ENCODE data around the gene PGAP2. TPM values are rescaled to one million over a fixed set of nuclear protein-coding genes. Genes with fewer than 3 reads are reported as not detected.

Gene PGAP2
- total RNA-seq, 1 experiment from 2014 or later, result 53.6 TPM

- Histone ChIP-seq H3K36me3 (ENCODE audit: control insufficient read depth, insufficient read depth, low read length) (peaks cover 4% of the 10 kb centered on the region; the same call in 1 of the 2 replicates), H3K9me3 (no peaks in the 10 kb centered on the region), H3K27me3 (replicated peaks; ENCODE audit: control insufficient read depth, insufficient read depth, low read length) (no peaks in the 10 kb centered on the region), H3K4me3 (ENCODE audit: low read depth, low read length) (no peak overlapping the region), H3K4me1 (no peaks in the 10 kb centered on the region)
- ChIA-PET CTCF (no interaction called here), POLR2A (interaction anchor here (0.7 kb wide), 1 partner anchor 18 kb away, joined by 6 read pairs; no protein-coding TSS in a partner anchor)
- intact Hi-C loops (cut with micrococcal nuclease; ENCODE audit: unreplicated experiment), result no loop called here
- Mint-ChIP-seq H3K4me1 (ENCODE audit: low read depth, unreplicated experiment) (peaks cover 7% of the 10 kb centered on the region), H3K36me3 (ENCODE audit: insufficient read depth, unreplicated experiment) (peaks cover 93% of the 10 kb centered on the region), H3K4me3 (ENCODE audit: unreplicated experiment) (no peak overlapping the region), H3K27me3 (ENCODE audit: insufficient read depth, unreplicated experiment) (no peaks in the 10 kb centered on the region), H3K27ac (ENCODE audit: unreplicated experiment) (no peak overlapping the region), H3K9me3 (ENCODE audit: unreplicated experiment) (no peaks in the 10 kb centered on the region)
- TF ChIP-seq CTCF (IDR thresholded peaks at IDR 0.05; ENCODE audit: insufficient read depth in 1 of 2, low read depth in 1 of 2, low read length in 1 of 2, severe bottlenecking in 1 of 2, unreplicated experiment in 1 of 2), result no peak
- DNase-seq, result no peak
- BruUV-seq (replicated peaks), result no TSS peak
Observed at GRCh38 chr11:3781423-3781822, 26.9 kb upstream of the PGAP2 start.

- Mint-ChIP-seq H3K27me3 (ENCODE audit: insufficient read depth, unreplicated experiment) (no peaks in the 10 kb centered on the region), H3K9me3 (ENCODE audit: unreplicated experiment) (no peaks in the 10 kb centered on the region), H3K4me3 (ENCODE audit: unreplicated experiment) (no peak overlapping the region), H3K4me1 (ENCODE audit: low read depth, unreplicated experiment) (peaks cover 12% of the 10 kb centered on the region), H3K36me3 (ENCODE audit: insufficient read depth, unreplicated experiment) (peaks cover 90% of the 10 kb centered on the region), H3K27ac (ENCODE audit: unreplicated experiment) (no peak overlapping the region)
- Histone ChIP-seq H3K4me3 (ENCODE audit: low read depth, low read length) (no peak overlapping the region), H3K4me1 (0 out of 2 replicates have a peak, but pooled peaks cover 6% of the 10 kb centered on the region), H3K36me3 (ENCODE audit: control insufficient read depth, insufficient read depth, low read length) (peaks cover 4% of the 10 kb centered on the region; the same call in 1 of the 2 replicates), H3K27me3 (replicated peaks; ENCODE audit: control insufficient read depth, insufficient read depth, low read length) (no peaks in the 10 kb centered on the region), H3K9me3 (no peaks in the 10 kb centered on the region)
- DNase-seq, result no peak
- TF ChIP-seq CTCF (IDR thresholded peaks at IDR 0.05; ENCODE audit: insufficient read depth in 1 of 2, low read depth in 1 of 2, low read length in 1 of 2, severe bottlenecking in 1 of 2, unreplicated experiment in 1 of 2), result no peak
- intact Hi-C loops (cut with micrococcal nuclease; ENCODE audit: unreplicated experiment), result loop anchor here (2.0 kb wide), 1 partner anchor 14 kb away; the partner anchor contains the start of gene NUP98
- no TSS peak for BruUV-seq (replicated peaks)
- ChIA-PET POLR2A (no interaction called here), CTCF (interaction anchor here (0.6 kb wide), 1 partner anchor 26 kb away, joined by 3 read pairs; no protein-coding TSS in a partner anchor)
Observed at GRCh38 chr11:3782963-3783362, 25.4 kb upstream of the PGAP2 start.

- Mint-ChIP-seq H3K27ac (ENCODE audit: unreplicated experiment) (peak overlapping the region; percentile 54), H3K27me3 (ENCODE audit: insufficient read depth, unreplicated experiment) (no peaks in the 10 kb centered on the region), H3K4me3 (ENCODE audit: unreplicated experiment) (no peak overlapping the region), H3K9me3 (ENCODE audit: unreplicated experiment) (no peaks in the 10 kb centered on the region), H3K4me1 (ENCODE audit: low read depth, unreplicated experiment) (peaks cover 14% of the 10 kb centered on the region), H3K36me3 (ENCODE audit: insufficient read depth, unreplicated experiment) (peaks cover 90% of the 10 kb centered on the region)
- H3K27me3 ChIP-seq (replicated peaks; ENCODE audit: control insufficient read depth, insufficient read depth, low read length), result no peaks in the 10 kb centered on the region
- no peak overlapping the region for H3K4me3 ChIP-seq (ENCODE audit: low read depth, low read length)
- BruUV-seq (replicated peaks), result no TSS peak
- no peaks in the 10 kb centered on the region for H3K9me3 ChIP-seq
- no peak for TF ChIP-seq CTCF (IDR thresholded peaks at IDR 0.05; ENCODE audit: insufficient read depth in 1 of 2, low read depth in 1 of 2, low read length in 1 of 2, severe bottlenecking in 1 of 2, unreplicated experiment in 1 of 2)
- CTCF ChIA-PET, result no interaction called here
- intact Hi-C loops (cut with micrococcal nuclease; ENCODE audit: unreplicated experiment), result loop anchor here (2.0 kb wide), 1 partner anchor 13 kb away; the partner anchor contains the start of gene NUP98
- POLR2A ChIA-PET, result no interaction called here
- H3K4me1 ChIP-seq, result 0 out of 2 replicates have a peak, but pooled peaks cover 7% of the 10 kb centered on the region
- peaks cover 4% of the 10 kb centered on the region; the same call in 1 of the 2 replicates for H3K36me3 ChIP-seq (ENCODE audit: control insufficient read depth, insufficient read depth, low read length)
- no peak for DNase-seq
Observed at GRCh38 chr11:3783611-3784010, 24.7 kb upstream of the PGAP2 start.
